OCI-LY1 (cell line): Measurements from ENCODE around the gene KLC1.

Experiments
- EZH2 ChIP-seq: fragments of 200-600 bp; sonication (generic), shearing (Covaris generic); IDR thresholded peaks from 2 replicates; pipeline ENCODE4 v1.8.0; 2017; ENCODE audit warnings: borderline replicate concordance, mixed run types, mild to moderate bottlenecking, antibody characterized with exemption, low read length, moderate library complexity, mixed read lengths
- TF ChIP-seq, protein P1 (sequence below): fragments of 200-600 bp; sonication (generic), shearing (Covaris generic); IDR thresholded peaks from 2 replicates; pipeline ENCODE4 v1.5.1; 2017; ENCODE audit warnings: mild to moderate bottlenecking, antibody characterized with exemption, low read length, moderate library complexity, mixed read lengths

GRCh38 chr14:103703433-103704385 is 74.7 kb downstream of the KLC1 start:
- TF ChIP-seq, protein P1, sequence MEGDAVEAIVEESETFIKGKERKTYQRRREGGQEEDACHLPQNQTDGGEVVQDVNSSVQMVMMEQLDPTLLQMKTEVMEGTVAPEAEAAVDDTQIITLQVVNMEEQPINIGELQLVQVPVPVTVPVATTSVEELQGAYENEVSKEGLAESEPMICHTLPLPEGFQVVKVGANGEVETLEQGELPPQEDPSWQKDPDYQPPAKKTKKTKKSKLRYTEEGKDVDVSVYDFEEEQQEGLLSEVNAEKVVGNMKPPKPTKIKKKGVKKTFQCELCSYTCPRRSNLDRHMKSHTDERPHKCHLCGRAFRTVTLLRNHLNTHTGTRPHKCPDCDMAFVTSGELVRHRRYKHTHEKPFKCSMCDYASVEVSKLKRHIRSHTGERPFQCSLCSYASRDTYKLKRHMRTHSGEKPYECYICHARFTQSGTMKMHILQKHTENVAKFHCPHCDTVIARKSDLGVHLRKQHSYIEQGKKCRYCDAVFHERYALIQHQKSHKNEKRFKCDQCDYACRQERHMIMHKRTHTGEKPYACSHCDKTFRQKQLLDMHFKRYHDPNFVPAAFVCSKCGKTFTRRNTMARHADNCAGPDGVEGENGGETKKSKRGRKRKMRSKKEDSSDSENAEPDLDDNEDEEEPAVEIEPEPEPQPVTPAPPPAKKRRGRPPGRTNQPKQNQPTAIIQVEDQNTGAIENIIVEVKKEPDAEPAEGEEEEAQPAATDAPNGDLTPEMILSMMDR = no peak
- no peak for TF ChIP-seq EZH2
